HG02763 (cell line): ENCODE results near the gene CCDC190.
"Not testable (repeated sequence)": the region's sequence is repeated elsewhere in the genome, so short reads cannot be mapped to it uniquely, and the experiment has no call there.

Experiments used
- ATAC-seq: cut with Tn5 transposase; IDR thresholded peaks from one replicate; pipeline ENCODE4 v1.9.1; 2021; ENCODE audit warnings: mild to moderate bottlenecking, moderate library complexity; ENCODE audit not compliant: unreplicated experiment

CCDC190 gene

GRCh38 chr1:162878000-162878596 lies 17.1 kb upstream of the CCDC190 start:
- no peak for ATAC-seq

GRCh38 chr1:162877412-162877811 lies 16.4 kb upstream of the CCDC190 start:
- no peak for ATAC-seq

DNA sequence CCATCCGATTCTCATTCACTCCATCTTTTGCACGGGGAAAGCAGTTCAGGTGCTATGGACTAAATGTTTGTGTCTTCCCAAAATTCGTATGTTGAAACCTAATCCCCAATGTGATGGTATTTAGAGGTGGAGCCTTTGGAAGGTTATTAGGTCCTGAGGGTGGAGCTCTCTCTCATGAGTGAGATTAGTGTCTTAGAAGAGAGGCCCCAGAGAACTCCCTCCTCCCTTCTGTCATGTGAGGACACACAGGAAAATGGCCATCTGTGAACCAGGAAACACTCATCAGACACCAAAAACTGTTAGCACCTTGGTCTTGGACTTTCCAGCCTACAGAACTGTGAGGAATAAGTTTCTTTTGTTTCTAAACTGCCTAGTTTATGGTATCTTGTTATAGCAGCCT lies 15.8 kb upstream of the CCDC190 start:
- ATAC-seq, result no peak

GRCh38 chr1:162873671-162874666 lies 13.0 kb upstream of the CCDC190 start:
- no peak for ATAC-seq

DNA sequence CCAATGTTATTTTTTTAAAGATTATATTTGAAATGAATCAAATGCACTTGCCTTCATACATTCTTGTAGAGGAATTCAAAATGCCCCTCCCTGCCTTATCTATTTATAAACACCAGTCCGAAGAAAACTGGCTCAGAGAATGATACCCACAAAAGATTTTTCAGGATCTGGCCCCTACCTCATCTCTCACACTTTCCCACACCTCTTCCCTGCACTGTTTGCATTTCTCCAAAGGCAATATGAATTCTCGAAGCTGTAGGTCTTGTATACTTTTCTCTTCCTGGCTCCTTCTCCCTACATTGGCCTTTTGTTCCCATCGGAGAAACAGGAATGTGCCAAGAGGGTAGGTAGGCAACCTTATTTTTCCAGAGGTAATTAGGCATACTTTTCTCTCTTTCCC lies 12.0 kb upstream of the CCDC190 start:
- ATAC-seq, result no peak

DNA sequence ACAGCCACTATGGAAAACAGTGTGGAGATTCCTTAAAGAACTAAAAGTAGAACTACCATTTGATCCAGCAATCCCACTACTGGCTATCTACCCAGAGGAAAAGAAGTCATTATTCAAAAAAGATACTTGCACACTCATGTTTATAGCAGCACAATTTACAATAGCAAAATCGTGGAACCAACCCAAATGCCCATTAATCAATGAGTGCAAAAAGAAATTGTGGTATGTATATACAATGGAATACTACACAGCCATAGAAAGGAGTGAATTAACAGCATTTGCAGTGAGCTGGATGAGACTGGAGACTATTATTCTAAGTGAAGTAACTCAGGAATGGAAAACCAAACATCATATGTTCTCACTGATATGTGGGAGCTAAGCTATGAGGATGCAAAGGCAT lies 10.4 kb upstream of the CCDC190 start:
- ATAC-seq, result not testable (repeated sequence)

DNA sequence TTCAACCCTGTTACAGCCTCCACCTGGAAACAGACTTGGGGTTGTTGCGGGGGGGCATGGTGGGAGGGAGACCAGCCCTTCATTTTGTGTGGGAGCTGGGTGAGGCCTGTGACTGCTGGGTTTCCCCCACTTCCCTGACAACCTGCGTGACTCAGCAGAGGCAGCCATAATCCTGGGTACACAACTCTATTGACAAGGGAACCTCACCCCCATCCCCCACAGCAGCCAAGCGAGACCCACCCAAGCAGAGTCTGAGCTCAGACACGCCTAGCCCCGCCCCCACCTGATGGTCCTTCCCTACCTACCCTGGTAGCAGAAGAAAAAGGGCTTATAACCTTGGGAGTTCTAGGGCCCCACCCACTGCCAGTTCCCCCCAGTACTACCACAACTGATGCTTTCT lies 8.0 kb upstream of the CCDC190 start:
- no peak for ATAC-seq

- ATAC-seq, result no peak
Observed at GRCh38 chr1:162861625-162862024, 650 bp upstream of the CCDC190 start.

DNA sequence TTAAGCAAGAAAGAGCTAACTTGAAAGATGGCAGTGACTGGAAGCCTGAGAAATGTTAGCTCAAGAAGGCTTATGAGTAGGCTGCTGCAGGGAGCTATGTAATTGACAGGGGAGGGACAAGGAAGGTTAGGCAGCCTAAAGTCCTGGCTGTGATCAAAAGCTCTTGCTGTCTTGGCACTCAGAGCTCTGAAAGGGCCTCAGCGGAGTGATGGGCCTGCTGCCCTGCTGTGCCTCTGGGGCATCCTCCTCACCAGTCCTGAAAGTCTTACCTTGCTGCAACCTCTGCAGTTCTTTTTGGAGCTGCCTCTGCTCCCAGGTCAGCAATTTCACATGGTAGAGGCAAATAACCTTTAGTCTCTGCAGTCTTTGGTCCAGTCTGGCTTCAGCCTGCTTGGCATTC lies 1.8 kb downstream of the CCDC190 start:
- ATAC-seq, result no peak

GRCh38 chr1:162857850-162858249 lies 3.1 kb downstream of the CCDC190 start:
- ATAC-seq, result no peak

- ATAC-seq, result no peak
Observed at GRCh38 chr1:162856260-162856659, 4.7 kb downstream of the CCDC190 start.

DNA sequence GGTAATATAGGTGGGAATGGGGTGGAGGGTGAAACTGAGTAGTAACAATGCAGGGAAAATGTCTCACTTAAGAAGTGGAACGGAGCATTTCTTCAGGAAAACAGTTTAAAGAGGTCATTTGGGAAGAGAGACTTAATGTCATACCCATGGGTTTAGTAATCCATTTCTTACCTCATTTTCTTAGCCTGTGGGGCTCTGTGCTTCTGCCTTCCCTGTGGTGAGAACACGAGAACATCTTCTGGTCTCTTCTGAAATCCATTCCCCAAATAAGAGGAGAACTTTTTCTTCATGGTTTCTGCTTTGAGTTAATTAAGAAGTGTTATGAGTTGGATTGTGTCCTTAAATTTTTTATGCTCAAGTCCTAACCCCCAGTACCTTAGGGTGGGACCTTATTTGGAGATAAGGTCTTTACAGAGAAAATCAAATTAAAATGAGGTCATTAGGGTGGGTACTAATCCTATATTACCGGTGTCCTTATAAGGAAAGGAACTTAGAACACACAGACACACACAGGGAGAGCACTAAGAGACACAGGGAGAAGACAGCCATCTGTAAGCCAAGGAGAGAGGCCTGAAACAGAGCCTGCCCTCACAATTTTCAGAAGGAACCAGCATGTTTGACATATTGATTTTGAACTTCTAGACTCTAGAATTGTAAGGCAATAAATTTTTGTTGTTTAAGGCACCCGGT lies 5.4 kb downstream of the CCDC190 start:
- ATAC-seq, result no peak

- ATAC-seq, result no peak
Observed at GRCh38 chr1:162854245-162854882, 6.6 kb downstream of the CCDC190 start.

GRCh38 chr1:162851341-162851740 lies 9.6 kb downstream of the CCDC190 start:
- no peak for ATAC-seq

- no peak for ATAC-seq
Observed at GRCh38 chr1:162849711-162850110, 11.3 kb downstream of the CCDC190 start.

- ATAC-seq, result no peak
Observed at GRCh38 chr1:162847839-162848453, 13.0 kb downstream of the CCDC190 start.

GRCh38 chr1:162846256-162847212 lies 14.4 kb downstream of the CCDC190 start:
- ATAC-seq, result no peak

DNA sequence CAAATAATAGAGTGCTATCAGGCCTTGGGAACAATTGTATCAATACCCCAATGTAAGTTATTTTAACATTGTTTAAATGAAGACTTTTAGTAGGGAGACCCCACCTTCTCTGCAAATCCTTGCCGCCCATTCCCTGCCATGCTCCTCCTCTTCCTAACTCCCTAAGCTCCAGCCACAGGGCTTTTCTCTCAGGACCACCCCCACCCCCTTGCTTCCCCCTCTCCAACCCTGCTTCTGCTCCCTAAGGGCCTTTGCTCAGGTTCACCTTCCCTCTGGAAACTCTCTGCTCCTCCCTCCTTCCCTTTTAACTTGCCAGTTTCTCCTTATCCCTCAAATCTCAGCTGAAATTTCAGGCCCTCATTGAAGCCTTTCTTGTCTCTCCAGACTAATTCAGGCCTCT lies 16.8 kb downstream of the CCDC190 start:
- ATAC-seq, result no peak

- no peak for ATAC-seq
Observed at GRCh38 chr1:162840250-162840839, 20.6 kb downstream of the CCDC190 start.
